Lower lobe of right lung (tissue), 2 donors: ENCODE results near the gene ATXN1. TPM values are rescaled to one million over a fixed set of nuclear protein-coding genes. Genes with fewer than 3 reads are reported as not detected.
A peak's percentile ranks its signal among the peaks of the same experiment; 100 is the strongest.
"Not testable (repeated sequence)": the region's sequence is repeated elsewhere in the genome, so short reads cannot be mapped to it uniquely, and the experiment has no call there.

ENCODE experiments used
- ATAC-seq, 2 donors: fragments of 200-7000 bp; cut with Tn5 transposase; one replicate each; pipeline ENCODE4 v1.9.1; 2020 to 2022; ENCODE audit warnings: mild to moderate bottlenecking in 2 of 2, moderate library complexity in 2 of 2
- DNase-seq: peaks from one replicate; pipeline ENCODE4 v3.0.0-alpha.2; 2020
- H3K27ac ChIP-seq: fragments of 200-600 bp; one replicate; pipeline ENCODE4 v1.8.0; 2022
- H3K27me3 ChIP-seq: fragments of 200-600 bp; one replicate; pipeline ENCODE4 v1.8.0; 2022; ENCODE audit warnings: low read depth
- H3K36me3 ChIP-seq: fragments of 200-600 bp; one replicate; pipeline ENCODE4 v1.8.0; 2022; ENCODE audit warnings: mild to moderate bottlenecking
- H3K4me1 ChIP-seq: fragments of 200-600 bp; one replicate; pipeline ENCODE4 v1.8.0; 2022
- H3K4me3 ChIP-seq: fragments of 200-600 bp; one replicate; pipeline ENCODE4 v1.8.0; 2022; ENCODE audit warnings: mild to moderate bottlenecking
- H3K9me3 ChIP-seq: fragments of 200-600 bp; one replicate; pipeline ENCODE4 v1.8.0; 2022
- intact Hi-C: fragments of 100-400 bp; cut with DNase I; formaldehyde crosslinking; loops from one replicate; pipeline ENCODE4 v1.11.0; 2022
- total RNA-seq: library from RNA; stranded (reverse); fragmentation: NEBNext Ultra II Directional; extraction: Animal tissue kit (Norgen Biotek cat#: 25700); gene quantifications from one replicate; pipeline ENCODE4 v1.2.1, GENCODE V29; 2021
- TF ChIP-seq, protein P1 (sequence below): fragments of 200-600 bp; IDR thresholded peaks from one replicate; pipeline ENCODE4 v1.8.0; 2022; ENCODE audit warnings: antibody characterized with exemption, mild to moderate bottlenecking
- donor health status: DM: no; HTN: yes; CAD: no; lungs with severe emphysema.

Gene ATXN1
- total RNA-seq, 1 donor from 2014 or later: 75.9 TPM

DNA sequence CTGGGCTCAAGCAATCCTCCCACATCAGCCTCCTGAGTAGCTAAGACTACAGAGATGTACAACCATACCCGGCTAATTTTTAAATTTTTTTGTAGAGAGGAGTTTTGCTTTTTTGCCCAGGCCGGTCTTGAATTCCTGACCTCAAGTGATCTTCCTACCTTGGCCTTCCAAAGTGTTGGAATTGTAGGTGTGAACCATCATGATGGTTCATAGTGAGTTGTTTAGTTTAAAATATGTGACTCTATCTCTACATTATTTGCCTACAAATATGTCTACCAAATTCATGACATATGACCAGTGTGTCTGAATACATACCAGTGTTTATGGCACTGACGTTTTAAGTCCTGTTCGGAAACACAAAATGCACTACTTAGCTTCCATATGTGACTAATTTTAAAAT is 367.9 kb downstream of the ATXN1 start:
- TF ChIP-seq, protein P1, sequence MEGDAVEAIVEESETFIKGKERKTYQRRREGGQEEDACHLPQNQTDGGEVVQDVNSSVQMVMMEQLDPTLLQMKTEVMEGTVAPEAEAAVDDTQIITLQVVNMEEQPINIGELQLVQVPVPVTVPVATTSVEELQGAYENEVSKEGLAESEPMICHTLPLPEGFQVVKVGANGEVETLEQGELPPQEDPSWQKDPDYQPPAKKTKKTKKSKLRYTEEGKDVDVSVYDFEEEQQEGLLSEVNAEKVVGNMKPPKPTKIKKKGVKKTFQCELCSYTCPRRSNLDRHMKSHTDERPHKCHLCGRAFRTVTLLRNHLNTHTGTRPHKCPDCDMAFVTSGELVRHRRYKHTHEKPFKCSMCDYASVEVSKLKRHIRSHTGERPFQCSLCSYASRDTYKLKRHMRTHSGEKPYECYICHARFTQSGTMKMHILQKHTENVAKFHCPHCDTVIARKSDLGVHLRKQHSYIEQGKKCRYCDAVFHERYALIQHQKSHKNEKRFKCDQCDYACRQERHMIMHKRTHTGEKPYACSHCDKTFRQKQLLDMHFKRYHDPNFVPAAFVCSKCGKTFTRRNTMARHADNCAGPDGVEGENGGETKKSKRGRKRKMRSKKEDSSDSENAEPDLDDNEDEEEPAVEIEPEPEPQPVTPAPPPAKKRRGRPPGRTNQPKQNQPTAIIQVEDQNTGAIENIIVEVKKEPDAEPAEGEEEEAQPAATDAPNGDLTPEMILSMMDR: no peak
- no peak overlapping the region for H3K27ac ChIP-seq
- no peaks in the 10 kb centered on the region for H3K27me3 ChIP-seq
- ATAC-seq: no peak
- no peak for DNase-seq
- H3K4me1 ChIP-seq: no peaks in the 10 kb centered on the region
- no peaks in the 10 kb centered on the region for H3K9me3 ChIP-seq
- intact Hi-C loops: no loop called here
- H3K36me3 ChIP-seq: no peaks in the 10 kb centered on the region
- H3K4me3 ChIP-seq: no peak overlapping the region

DNA sequence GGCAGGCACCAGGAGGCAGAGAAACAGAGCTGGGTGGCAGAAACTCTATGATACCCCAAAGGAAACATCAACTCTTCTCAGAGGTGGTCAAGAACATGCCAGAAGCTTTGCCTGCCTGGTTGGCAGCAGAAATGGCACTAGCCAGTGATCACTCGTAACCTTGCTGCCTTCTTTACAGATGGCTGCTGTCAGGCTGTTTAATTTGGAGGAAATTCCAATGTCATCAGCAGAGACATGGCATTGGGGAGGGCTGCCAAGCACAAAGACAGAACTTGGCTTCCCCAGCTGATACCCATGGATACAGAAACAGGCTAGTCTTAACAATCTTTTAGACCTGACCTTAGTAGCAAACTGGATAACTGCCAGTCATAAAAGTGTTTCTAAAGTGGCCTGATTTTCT is 369.2 kb downstream of the ATXN1 start:
- Histone ChIP-seq H3K36me3 (no peaks in the 10 kb centered on the region), H3K9me3 (no peaks in the 10 kb centered on the region), H3K4me3 (no peak overlapping the region), H3K27ac (no peak overlapping the region), H3K27me3 (no peaks in the 10 kb centered on the region), H3K4me1 (no peaks in the 10 kb centered on the region)
- TF ChIP-seq, protein P1: no peak
- no peak for DNase-seq
- ATAC-seq: no peak
- intact Hi-C loops: no loop called here

DNA sequence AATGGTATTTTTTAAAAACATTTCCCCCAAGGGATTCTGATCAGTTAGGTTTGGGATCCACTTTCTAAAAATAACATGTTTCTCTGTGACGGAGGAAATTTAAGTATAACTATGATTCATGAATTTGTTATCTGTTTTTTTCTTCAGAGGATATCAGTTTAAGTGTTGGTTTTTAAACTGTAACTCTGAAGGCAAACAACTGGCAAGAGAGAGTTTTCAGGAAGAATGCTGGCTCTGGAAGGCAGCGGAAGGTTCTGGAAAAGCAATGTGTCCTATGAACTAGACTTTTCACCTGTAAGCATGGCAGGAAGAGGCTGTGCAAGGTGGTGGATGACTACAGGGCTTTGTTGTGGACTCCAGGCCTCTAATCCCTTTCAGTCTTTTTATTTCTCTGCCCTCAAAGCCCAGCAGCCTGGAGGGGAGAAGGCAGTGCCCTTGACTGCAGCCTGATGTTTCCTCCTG is 369.8 kb downstream of the ATXN1 start:
- DNase-seq: no peak
- no peaks in the 10 kb centered on the region for H3K4me1 ChIP-seq
- peak in 1 of 2 donors; percentile 22 for ATAC-seq
- H3K9me3 ChIP-seq: no peaks in the 10 kb centered on the region
- no peaks in the 10 kb centered on the region for H3K36me3 ChIP-seq
- H3K4me3 ChIP-seq: no peak overlapping the region
- TF ChIP-seq, protein P1: no peak
- H3K27ac ChIP-seq: no peak overlapping the region
- intact Hi-C loops: no loop called here
- no peaks in the 10 kb centered on the region for H3K27me3 ChIP-seq

DNA sequence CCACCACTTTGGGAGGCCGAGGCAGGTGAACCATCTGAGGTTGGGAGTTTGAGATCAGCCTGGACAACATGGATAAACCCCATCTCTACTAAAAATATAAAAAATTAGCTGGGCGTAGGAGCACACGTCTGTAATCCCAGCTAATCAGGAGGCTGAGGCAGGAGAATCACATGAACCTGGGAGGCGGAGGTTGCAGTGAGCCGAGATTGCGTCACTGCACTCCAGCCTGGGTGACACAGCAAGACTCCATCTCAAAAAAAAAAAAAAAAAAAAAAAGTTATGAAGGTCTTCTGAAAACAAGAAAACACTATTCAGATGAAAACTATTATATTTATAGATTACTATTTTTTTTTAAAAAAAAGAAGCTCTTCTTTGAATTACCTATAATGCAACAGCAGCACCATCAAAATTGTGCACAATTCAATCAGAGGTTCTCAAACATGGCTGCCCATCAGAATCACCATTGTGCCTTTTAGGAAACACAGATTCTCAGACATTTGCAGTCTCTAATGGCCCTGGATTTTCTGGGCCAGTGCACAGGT is 370.3 kb downstream of the ATXN1 start:
- intact Hi-C loops, ATAC-seq, DNase-seq, H3K27ac ChIP-seq, H3K36me3 ChIP-seq, H3K9me3 ChIP-seq, H3K27me3 ChIP-seq, H3K4me1 ChIP-seq, H3K4me3 ChIP-seq: not testable (repeated sequence)

DNA sequence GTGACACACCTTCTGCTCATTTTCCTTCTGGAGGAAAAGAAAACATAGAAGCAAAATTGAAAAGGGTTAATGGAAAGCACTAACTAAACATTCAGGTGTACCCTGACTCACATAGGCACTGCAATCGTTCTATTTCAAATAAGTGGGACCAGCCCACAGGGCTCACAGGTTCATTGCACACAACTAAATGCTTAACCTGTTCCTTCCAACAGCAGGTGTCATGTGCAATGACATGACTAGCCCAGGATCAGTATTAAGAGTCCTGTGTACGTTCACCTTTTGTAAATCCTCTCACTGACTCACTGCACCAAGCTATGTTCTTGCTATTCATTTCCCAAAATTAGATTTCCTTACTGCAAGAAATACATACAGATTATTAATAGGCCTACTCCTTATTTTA is 371.6 kb downstream of the ATXN1 start:
- Histone ChIP-seq H3K36me3 (peaks cover 2% of the 10 kb centered on the region), H3K4me1 (no peaks in the 10 kb centered on the region), H3K9me3 (no peaks in the 10 kb centered on the region), H3K27me3 (no peaks in the 10 kb centered on the region), H3K27ac (no peak overlapping the region), H3K4me3 (no peak overlapping the region)
- DNase-seq: no peak
- TF ChIP-seq, protein P1: no peak
- no peak for ATAC-seq
- intact Hi-C loops: no loop called here

DNA sequence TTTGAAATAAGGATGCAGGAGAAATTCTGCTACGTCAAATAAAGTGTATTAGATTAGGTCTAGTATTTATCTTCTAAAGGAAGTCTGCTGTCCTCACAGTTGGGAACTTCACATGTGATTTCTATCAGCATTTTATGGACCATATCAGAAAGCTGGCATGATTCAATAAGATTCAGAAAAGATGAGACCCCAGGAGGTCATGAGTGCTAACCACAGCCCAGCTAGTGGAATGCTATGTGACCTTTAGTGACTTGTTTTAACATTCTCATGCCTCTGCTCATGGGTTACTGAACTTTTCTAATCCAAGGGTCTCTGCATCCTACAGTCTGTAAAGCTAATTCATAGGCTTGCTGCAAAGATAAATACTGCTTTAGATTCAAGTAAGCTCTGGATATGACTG is 372.8 kb downstream of the ATXN1 start:
- Histone ChIP-seq H3K4me1 (no peaks in the 10 kb centered on the region), H3K4me3 (no peak overlapping the region), H3K27me3 (no peaks in the 10 kb centered on the region), H3K9me3 (no peaks in the 10 kb centered on the region), H3K36me3 (peaks cover 2% of the 10 kb centered on the region), H3K27ac (no peak overlapping the region)
- DNase-seq (no peak), ATAC-seq (no peak)
- intact Hi-C loops: no loop called here
- TF ChIP-seq, protein P1: no peak
